ENCODE results near the gene PGLYRP1.

DNA sequence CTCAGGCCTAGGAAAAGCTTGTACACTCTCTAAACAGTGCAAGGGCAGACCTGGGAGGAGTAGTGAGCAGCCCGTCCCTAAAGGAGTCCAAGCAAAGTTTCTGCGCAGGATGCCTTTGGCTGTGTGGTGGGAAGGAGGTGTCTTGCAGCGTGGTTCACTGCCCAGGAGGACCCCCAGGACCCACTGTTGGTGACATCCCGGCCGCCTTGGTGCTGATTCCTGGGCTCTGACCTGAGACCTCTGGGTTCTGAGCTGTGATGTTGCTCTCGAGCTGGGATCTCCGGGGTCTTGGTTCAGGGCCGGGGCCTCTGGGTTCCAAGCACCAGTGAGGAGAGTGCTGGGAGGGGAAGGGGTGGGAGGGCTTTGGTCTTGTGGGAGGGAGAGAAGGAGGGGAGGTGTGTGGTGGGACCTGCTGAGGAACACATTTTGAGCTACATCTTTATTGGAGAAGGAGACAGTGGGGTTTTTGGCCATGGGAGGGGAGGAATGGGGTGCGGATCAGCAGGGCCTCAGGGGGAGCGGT is 4.1 kb downstream of the PGLYRP1 start:
- TF ChIP-seq SP1 (IDR thresholded peaks at IDR 0.05) (no peak), SP1 (CRISPR knock-in tag; IDR thresholded peaks at IDR 0.05) (no peak), ZNF674 (CRISPR knock-in tag; IDR thresholded peaks at IDR 0.05; ENCODE audit: low read depth) (no peak), SMYD3 (CRISPR knock-in tag; IDR thresholded peaks at IDR 0.05) (no peak), ZNF260 (CRISPR knock-in tag; IDR thresholded peaks at IDR 0.05; ENCODE audit: borderline replicate concordance, low read depth) (no peak), FOXK2 (IDR thresholded peaks at IDR 0.05) (no peak), MIER3 (CRISPR knock-in tag; IDR thresholded peaks at IDR 0.05; ENCODE audit: borderline replicate concordance) (no peak), SRF (IDR thresholded peaks at IDR 0.05; ENCODE audit: low read depth, low read length) (no peak), ATF7 (IDR thresholded peaks at IDR 0.05) (no peak), ATF7 (CRISPR knock-in tag; IDR thresholded peaks at IDR 0.05) (no peak), ZFP36 (IDR thresholded peaks at IDR 0.05; ENCODE audit: borderline replicate concordance, low read depth, low read length, partially characterized antibody) (no peak), ZBTB26 (CRISPR knock-in tag; IDR thresholded peaks at IDR 0.05; ENCODE audit: borderline replicate concordance) (no peak), ZNF136 (CRISPR knock-in tag; IDR thresholded peaks at IDR 0.05; ENCODE audit: low read depth) (no peak), HOXA9 (CRISPR knock-in tag; IDR thresholded peaks at IDR 0.05; ENCODE audit: borderline replicate concordance) (no peak)
- TF ChIP-seq, protein P1, sequence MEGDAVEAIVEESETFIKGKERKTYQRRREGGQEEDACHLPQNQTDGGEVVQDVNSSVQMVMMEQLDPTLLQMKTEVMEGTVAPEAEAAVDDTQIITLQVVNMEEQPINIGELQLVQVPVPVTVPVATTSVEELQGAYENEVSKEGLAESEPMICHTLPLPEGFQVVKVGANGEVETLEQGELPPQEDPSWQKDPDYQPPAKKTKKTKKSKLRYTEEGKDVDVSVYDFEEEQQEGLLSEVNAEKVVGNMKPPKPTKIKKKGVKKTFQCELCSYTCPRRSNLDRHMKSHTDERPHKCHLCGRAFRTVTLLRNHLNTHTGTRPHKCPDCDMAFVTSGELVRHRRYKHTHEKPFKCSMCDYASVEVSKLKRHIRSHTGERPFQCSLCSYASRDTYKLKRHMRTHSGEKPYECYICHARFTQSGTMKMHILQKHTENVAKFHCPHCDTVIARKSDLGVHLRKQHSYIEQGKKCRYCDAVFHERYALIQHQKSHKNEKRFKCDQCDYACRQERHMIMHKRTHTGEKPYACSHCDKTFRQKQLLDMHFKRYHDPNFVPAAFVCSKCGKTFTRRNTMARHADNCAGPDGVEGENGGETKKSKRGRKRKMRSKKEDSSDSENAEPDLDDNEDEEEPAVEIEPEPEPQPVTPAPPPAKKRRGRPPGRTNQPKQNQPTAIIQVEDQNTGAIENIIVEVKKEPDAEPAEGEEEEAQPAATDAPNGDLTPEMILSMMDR (CRISPR knock-in tag; IDR thresholded peaks at IDR 0.05) = no peak

Data from HepG2 (cell line).